Muscle layer of colon (tissue), 2 donors: ENCODE data around the gene MORN2.
"Not testable (repeated sequence)": the region's sequence is repeated elsewhere in the genome, so short reads cannot be mapped to it uniquely, and the experiment has no call there.

Source experiments
- H3K27ac ChIP-seq: one replicate; pipeline ENCODE4 v1.7.0; 2013; ENCODE audit warnings: low read depth, mild to moderate bottlenecking, low read length, moderate library complexity
- H3K27me3 ChIP-seq, 2 donors: one replicate each; pipeline ENCODE4 v1.7.0; 2013; ENCODE audit warnings: low read length in 2 of 2, mild to moderate bottlenecking in 2 of 2; ENCODE audit not compliant: insufficient read depth in 2 of 2, control insufficient read depth in 1 of 2
- H3K36me3 ChIP-seq: one replicate; pipeline ENCODE4 v1.7.0; 2013; ENCODE audit warnings: mild to moderate bottlenecking, low read length; ENCODE audit not compliant: insufficient read depth
- H3K4me1 ChIP-seq: one replicate; pipeline ENCODE4 v1.7.0; 2013; ENCODE audit warnings: mild to moderate bottlenecking, low read length; ENCODE audit not compliant: insufficient read depth
- H3K4me3 ChIP-seq, 2 donors: one replicate each; pipeline ENCODE4 v1.7.0; 2013; ENCODE audit warnings: low read length in 2 of 2, low read depth in 1 of 2, mild to moderate bottlenecking in 1 of 2, moderate library complexity in 1 of 2
- H3K9ac ChIP-seq: one replicate; pipeline ENCODE4 v1.7.0; 2013; ENCODE audit warnings: low read length
- H3K9me3 ChIP-seq: one replicate; pipeline ENCODE4 v1.7.0; 2013; ENCODE audit warnings: mild to moderate bottlenecking, low read length
- donor health status: abdominal sarcoma.
- donor health status: Adenocarcinoma of cecum.

Gene MORN2

GRCh38 chr2:38875576-38876367 lies at the start of gene MORN2, which contains the start of gene DHX57:
Gene MORN2 (plus strand): TSS chr2:38875976.
Gene DHX57 (minus strand): TSS chr2:38875934. CDS start chr2:38868405, 7,529 bp downstream.
- H3K4me1 ChIP-seq = peaks cover 13% of the 10 kb centered on the region
- H3K27ac ChIP-seq = peak within 1 kb of the TSS; percentile 68
- no peaks in the 10 kb centered on the region for H3K9me3 ChIP-seq
- H3K36me3 ChIP-seq = peaks cover under 1% of the 10 kb centered on the region
- peak within 1 kb of the TSS; percentile 70 for H3K9ac ChIP-seq
- H3K4me3 ChIP-seq = peak within 1 kb of the TSS; percentile 48 to 97
- no peaks in the 10 kb centered on the region for H3K27me3 ChIP-seq

- not testable (repeated sequence) for H3K4me3 ChIP-seq, H3K4me1 ChIP-seq, H3K27ac ChIP-seq, H3K9me3 ChIP-seq, H3K9ac ChIP-seq, H3K27me3 ChIP-seq
- H3K36me3 ChIP-seq = peaks cover 25% of the 10 kb centered on the region
These were observed 48.1 kb upstream of the MORN2 start for GRCh38 chr2:38827539-38828145.

GRCh38 chr2:38828460-38828859 lies 47.3 kb upstream of the MORN2 start:
- H3K4me3 ChIP-seq = no peak overlapping the region

GRCh38 chr2:38829971-38830370 lies 45.8 kb upstream of the MORN2 start:
- no peak overlapping the region for H3K27ac ChIP-seq
- no peaks in the 10 kb centered on the region for H3K9me3 ChIP-seq
- H3K4me3 ChIP-seq = no peak overlapping the region
- H3K4me1 ChIP-seq = no peaks in the 10 kb centered on the region
- no peak overlapping the region for H3K9ac ChIP-seq
- peaks cover 19% of the 10 kb centered on the region for H3K36me3 ChIP-seq
- H3K27me3 ChIP-seq = no peaks in the 10 kb centered on the region

More at GRCh38 chr2:38828460-38828859, 47.3 kb upstream of the MORN2 start:
- Histone ChIP-seq H3K27me3 (no peaks in the 10 kb centered on the region), H3K27ac (no peak overlapping the region), H3K9ac (no peak overlapping the region), H3K36me3 (peaks cover 25% of the 10 kb centered on the region), H3K4me1 (no peaks in the 10 kb centered on the region), H3K9me3 (no peaks in the 10 kb centered on the region)

GRCh38 chr2:38830526-38831159 lies 45.1 kb upstream of the MORN2 start:
- Histone ChIP-seq H3K27me3 (no peaks in the 10 kb centered on the region), H3K4me1 (no peaks in the 10 kb centered on the region), H3K36me3 (peaks cover 19% of the 10 kb centered on the region), H3K4me3 (no peak overlapping the region), H3K9ac (no peak overlapping the region), H3K9me3 (no peaks in the 10 kb centered on the region), H3K27ac (no peak overlapping the region)

GRCh38 chr2:38835015-38835601 lies 40.7 kb upstream of the MORN2 start:
- H3K9me3 ChIP-seq = no peaks in the 10 kb centered on the region
- H3K4me1 ChIP-seq = no peaks in the 10 kb centered on the region
- H3K4me3 ChIP-seq = no peak overlapping the region
- no peak overlapping the region for H3K9ac ChIP-seq
- peaks cover 25% of the 10 kb centered on the region for H3K36me3 ChIP-seq
- H3K27ac ChIP-seq = no peak overlapping the region
- no peaks in the 10 kb centered on the region for H3K27me3 ChIP-seq

- Histone ChIP-seq H3K4me1 (no peaks in the 10 kb centered on the region), H3K9ac (no peak overlapping the region), H3K4me3 (no peak overlapping the region), H3K36me3 (peaks cover 25% of the 10 kb centered on the region), H3K27me3 (no peaks in the 10 kb centered on the region), H3K27ac (no peak overlapping the region), H3K9me3 (no peaks in the 10 kb centered on the region)
These were observed 39.8 kb upstream of the MORN2 start for GRCh38 chr2:38835990-38836389.

- Histone ChIP-seq H3K4me1 (no peaks in the 10 kb centered on the region), H3K27me3 (no peaks in the 10 kb centered on the region), H3K4me3 (no peak overlapping the region), H3K9me3 (no peaks in the 10 kb centered on the region), H3K9ac (no peak overlapping the region), H3K27ac (no peak overlapping the region), H3K36me3 (peaks cover 25% of the 10 kb centered on the region)
These were observed 39.0 kb upstream of the MORN2 start for GRCh38 chr2:38836791-38837190.

GRCh38 chr2:38850045-38850444 lies 25.7 kb upstream of the MORN2 start:
- H3K27me3 ChIP-seq = no peaks in the 10 kb centered on the region
- H3K9me3 ChIP-seq = no peaks in the 10 kb centered on the region
- no peak overlapping the region for H3K27ac ChIP-seq
- H3K4me1 ChIP-seq = no peaks in the 10 kb centered on the region
- H3K4me3 ChIP-seq = no peak overlapping the region
- H3K9ac ChIP-seq = no peak overlapping the region
- peaks cover 28% of the 10 kb centered on the region for H3K36me3 ChIP-seq

GRCh38 chr2:38856165-38856564 lies 19.6 kb upstream of the MORN2 start:
- Histone ChIP-seq H3K4me3 (no peak overlapping the region), H3K9me3 (no peaks in the 10 kb centered on the region), H3K4me1 (no peaks in the 10 kb centered on the region), H3K27me3 (no peaks in the 10 kb centered on the region), H3K36me3 (peaks cover 62% of the 10 kb centered on the region), H3K9ac (no peak overlapping the region), H3K27ac (no peak overlapping the region)

- no peak overlapping the region for H3K9ac ChIP-seq
- H3K36me3 ChIP-seq = peaks cover 54% of the 10 kb centered on the region
These were observed 13.3 kb upstream of the MORN2 start for GRCh38 chr2:38862476-38862875.

More at GRCh38 chr2:38862476-38862875, 13.3 kb upstream of the MORN2 start:
- Histone ChIP-seq H3K27me3 (no peaks in the 10 kb centered on the region), H3K4me1 (no peaks in the 10 kb centered on the region), H3K27ac (no peak overlapping the region), H3K9me3 (no peaks in the 10 kb centered on the region), H3K4me3 (no peak overlapping the region)
